Suprapubic skin (tissue), 4 donors: ENCODE measurements around the gene KIAA1328. TPM values are rescaled to one million over a fixed set of nuclear protein-coding genes. Genes with fewer than 3 reads are reported as not detected.

Source experiments
- DNase-seq, 2 donors: peaks; one replicate each; pipeline ENCODE4 v3.0.0-alpha.2; 2019; ENCODE audit warnings: low spot score in 2 of 2
- H3K27ac ChIP-seq: fragments of 200-600 bp; sonication (generic); one replicate; pipeline ENCODE4 v1.5.1; 2019
- H3K27me3 ChIP-seq: fragments of 200-600 bp; sonication (generic); one replicate; pipeline ENCODE4 v1.5.1; 2019
- H3K36me3 ChIP-seq: fragments of 200-600 bp; sonication (generic); one replicate; pipeline ENCODE4 v1.5.1; 2019
- H3K4me1 ChIP-seq: fragments of 200-600 bp; sonication (generic); one replicate; pipeline ENCODE4 v1.5.1; 2019
- H3K4me3 ChIP-seq: fragments of 200-600 bp; sonication (generic); one replicate; pipeline ENCODE4 v1.5.1; 2019; ENCODE audit warnings: mild to moderate bottlenecking
- H3K9me3 ChIP-seq: fragments of 200-600 bp; sonication (generic); one replicate; pipeline ENCODE4 v1.5.1; 2019
- CTCF ChIP-seq, 2 donors: fragments of 200-600 bp in 1 of 2; fragments of 450-650 bp in 1 of 2; sonication (generic) in 1 of 2; IDR thresholded peaks; one replicate each; pipeline ENCODE4 v1.5.1; 2016 to 2019; ENCODE audit warnings: antibody characterized with exemption in 2 of 2, mild to moderate bottlenecking in 1 of 2, moderate library complexity in 1 of 2
- EP300 ChIP-seq: sonication (generic); formaldehyde crosslinking; IDR thresholded peaks from one replicate; pipeline ENCODE4 v1.6.1; 2017; ENCODE audit warnings: antibody characterized with exemption
- POLR2A ChIP-seq, 2 donors: fragments of 450-650 bp; IDR thresholded peaks; one replicate each; pipeline ENCODE4 v1.6.1; 2017; ENCODE audit warnings: antibody characterized with exemption in 2 of 2, mild to moderate bottlenecking in 2 of 2, moderate library complexity in 2 of 2
- POLR2AphosphoS5 ChIP-seq, 3 donors: sonication (generic); formaldehyde crosslinking; IDR thresholded peaks; one replicate each; pipeline ENCODE4 v1.6.1; 2017; ENCODE audit warnings: antibody characterized with exemption in 3 of 3
- WGBS: methylation state at CpG from one replicate; pipeline ENCODE4 v1.1.5; 2018; 5-methylcytosine and 5-hydroxymethylcytosine counted together
- total RNA-seq, 4 donors: library from RNA; depleted of rRNA; stranded (reverse); fragments of >200 nt; gene quantifications; one replicate each; pipeline ENCODE4 v1.1.0, GENCODE V29; 2016

KIAA1328 gene
- total RNA-seq, 4 donors from 2014 or later = 14.5 to 55.7 (median 21.6) TPM

GRCh38 chr18:36917907-36918306 is 89.0 kb downstream of the KIAA1328 start:
- Histone ChIP-seq H3K9me3 (no peaks in the 10 kb centered on the region), H3K36me3 (no peaks in the 10 kb centered on the region), H3K4me1 (no peaks in the 10 kb centered on the region), H3K4me3 (no peak overlapping the region), H3K27ac (no peak overlapping the region), H3K27me3 (no peaks in the 10 kb centered on the region)
- DNase-seq = no peak
- TF ChIP-seq POLR2A (IDR thresholded peaks at IDR 0.05) (no peak), CTCF (IDR thresholded peaks at IDR 0.05) (no peak), POLR2AphosphoS5 (IDR thresholded peaks at IDR 0.05) (no peak), EP300 (no peak)
- WGBS = 74% methylated on average over 3 of the region's 3 CpGs

GRCh38 chr18:36929601-36930000 is 100.7 kb downstream of the KIAA1328 start:
- H3K27ac ChIP-seq = no peak overlapping the region
- no peaks in the 10 kb centered on the region for H3K4me1 ChIP-seq
- 98% methylated on average over 2 of the region's 2 CpGs for WGBS
- no peak overlapping the region for H3K4me3 ChIP-seq
- TF ChIP-seq POLR2A (IDR thresholded peaks at IDR 0.05) (no peak), POLR2AphosphoS5 (IDR thresholded peaks at IDR 0.05) (no peak), CTCF (IDR thresholded peaks at IDR 0.05) (no peak), EP300 (no peak)
- no peaks in the 10 kb centered on the region for H3K27me3 ChIP-seq
- no peak for DNase-seq
- H3K36me3 ChIP-seq = peaks cover 9% of the 10 kb centered on the region
- no peaks in the 10 kb centered on the region for H3K9me3 ChIP-seq

GRCh38 chr18:36931106-36931505 is 102.2 kb downstream of the KIAA1328 start:
- no peak for DNase-seq
- Histone ChIP-seq H3K36me3 (peaks cover 9% of the 10 kb centered on the region), H3K27me3 (no peaks in the 10 kb centered on the region), H3K4me1 (no peaks in the 10 kb centered on the region), H3K9me3 (no peaks in the 10 kb centered on the region), H3K4me3 (no peak overlapping the region), H3K27ac (no peak overlapping the region)
- TF ChIP-seq EP300 (no peak), POLR2A (IDR thresholded peaks at IDR 0.05) (no peak), POLR2AphosphoS5 (IDR thresholded peaks at IDR 0.05) (no peak), CTCF (IDR thresholded peaks at IDR 0.05) (no peak)
- 92% methylated on average over 4 of the region's 4 CpGs for WGBS

- DNase-seq = no peak
- Histone ChIP-seq H3K9me3 (no peaks in the 10 kb centered on the region), H3K36me3 (peaks cover 9% of the 10 kb centered on the region), H3K4me1 (no peaks in the 10 kb centered on the region), H3K4me3 (no peak overlapping the region), H3K27ac (no peak overlapping the region), H3K27me3 (no peaks in the 10 kb centered on the region)
- no peak for TF ChIP-seq CTCF (IDR thresholded peaks at IDR 0.05)
- no peak for TF ChIP-seq POLR2AphosphoS5 (IDR thresholded peaks at IDR 0.05)
- no peak for TF ChIP-seq POLR2A (IDR thresholded peaks at IDR 0.05)
- no peak for TF ChIP-seq EP300
- 92% methylated on average over 2 of the region's 2 CpGs for WGBS
These were observed 104.6 kb downstream of the KIAA1328 start for GRCh38 chr18:36933552-36933951.

GRCh38 chr18:36934884-36935283 is 106.0 kb downstream of the KIAA1328 start:
- Histone ChIP-seq H3K4me3 (no peak overlapping the region), H3K27ac (no peak overlapping the region), H3K9me3 (no peaks in the 10 kb centered on the region), H3K36me3 (peaks cover 9% of the 10 kb centered on the region), H3K27me3 (no peaks in the 10 kb centered on the region), H3K4me1 (no peaks in the 10 kb centered on the region)
- DNase-seq = no peak
- WGBS = 59% methylated on average over 1 of the region's 1 CpG
- TF ChIP-seq EP300 (no peak), POLR2AphosphoS5 (IDR thresholded peaks at IDR 0.05) (no peak), CTCF (IDR thresholded peaks at IDR 0.05) (no peak), POLR2A (IDR thresholded peaks at IDR 0.05) (no peak)
